ENCODE results near the gene RNF13.

DNA sequence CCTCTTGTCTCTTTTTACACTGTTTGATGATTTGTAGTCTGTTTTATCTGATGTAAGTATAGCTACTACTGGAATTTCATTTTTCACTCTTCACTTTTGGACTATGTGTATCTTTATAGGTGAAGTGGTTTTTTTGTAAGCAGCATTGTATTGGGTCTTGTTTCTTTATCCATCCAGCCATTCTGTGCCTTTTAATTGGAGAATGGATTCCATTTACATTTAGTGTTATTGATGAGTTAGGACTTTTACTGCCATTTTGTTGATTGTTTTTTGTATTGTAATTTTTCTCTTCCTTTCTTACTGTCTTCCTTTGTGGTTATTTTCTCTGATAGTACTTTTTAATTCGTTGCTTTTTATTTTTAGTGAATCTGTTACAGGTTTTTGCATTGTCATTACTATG is 54.5 kb downstream of the RNF13 start:
- TF ChIP-seq, protein P1, sequence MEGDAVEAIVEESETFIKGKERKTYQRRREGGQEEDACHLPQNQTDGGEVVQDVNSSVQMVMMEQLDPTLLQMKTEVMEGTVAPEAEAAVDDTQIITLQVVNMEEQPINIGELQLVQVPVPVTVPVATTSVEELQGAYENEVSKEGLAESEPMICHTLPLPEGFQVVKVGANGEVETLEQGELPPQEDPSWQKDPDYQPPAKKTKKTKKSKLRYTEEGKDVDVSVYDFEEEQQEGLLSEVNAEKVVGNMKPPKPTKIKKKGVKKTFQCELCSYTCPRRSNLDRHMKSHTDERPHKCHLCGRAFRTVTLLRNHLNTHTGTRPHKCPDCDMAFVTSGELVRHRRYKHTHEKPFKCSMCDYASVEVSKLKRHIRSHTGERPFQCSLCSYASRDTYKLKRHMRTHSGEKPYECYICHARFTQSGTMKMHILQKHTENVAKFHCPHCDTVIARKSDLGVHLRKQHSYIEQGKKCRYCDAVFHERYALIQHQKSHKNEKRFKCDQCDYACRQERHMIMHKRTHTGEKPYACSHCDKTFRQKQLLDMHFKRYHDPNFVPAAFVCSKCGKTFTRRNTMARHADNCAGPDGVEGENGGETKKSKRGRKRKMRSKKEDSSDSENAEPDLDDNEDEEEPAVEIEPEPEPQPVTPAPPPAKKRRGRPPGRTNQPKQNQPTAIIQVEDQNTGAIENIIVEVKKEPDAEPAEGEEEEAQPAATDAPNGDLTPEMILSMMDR (IDR thresholded peaks at IDR 0.05) = no peak
- no peak for TF ChIP-seq POLR2A (IDR thresholded peaks at IDR 0.05)
